OCI-M2 (cell line): Measurements from ENCODE around the gene KIAA1671.

Experiments
- DNase-seq: peaks from one replicate; lab custom pipeline; 2025; ENCODE audit not compliant: unreplicated experiment; lab: John Stamatoyannopoulos, UW

KIAA1671 gene

DNA sequence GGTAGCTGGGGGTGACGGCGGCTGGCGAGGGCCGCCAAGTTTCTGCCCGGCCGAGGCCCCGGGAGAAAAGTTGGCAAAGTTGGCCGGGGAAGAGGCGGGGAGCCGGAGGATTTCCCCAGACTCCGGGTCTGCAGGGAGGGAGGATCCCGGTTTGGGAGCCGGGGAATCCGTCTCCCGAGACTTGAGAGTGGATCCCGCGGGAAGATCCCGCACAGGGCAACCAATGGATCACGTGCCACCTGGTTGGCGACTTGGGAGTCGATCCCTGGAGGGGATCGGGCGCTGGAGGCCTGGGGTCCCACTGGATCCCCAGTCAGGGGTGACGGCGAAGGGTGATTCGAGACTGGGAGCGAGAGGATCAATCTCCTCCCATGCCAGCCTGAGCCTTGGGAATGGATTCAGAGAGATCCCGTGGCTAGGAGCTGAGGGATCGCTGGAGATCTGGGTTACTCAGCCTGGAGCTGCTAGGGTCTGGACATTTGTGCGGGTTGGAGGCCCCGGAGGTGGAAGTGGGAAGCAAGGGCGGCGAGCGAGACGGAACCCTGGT, 394 bp downstream of the KIAA1671 start:
- DNase-seq = no peak

GRCh38 chr22:24953384-24954113, 1.0 kb downstream of the KIAA1671 start:
- no peak for DNase-seq

GRCh38 chr22:24954114-24954463, 1.6 kb downstream of the KIAA1671 start:
- no peak for DNase-seq

DNA sequence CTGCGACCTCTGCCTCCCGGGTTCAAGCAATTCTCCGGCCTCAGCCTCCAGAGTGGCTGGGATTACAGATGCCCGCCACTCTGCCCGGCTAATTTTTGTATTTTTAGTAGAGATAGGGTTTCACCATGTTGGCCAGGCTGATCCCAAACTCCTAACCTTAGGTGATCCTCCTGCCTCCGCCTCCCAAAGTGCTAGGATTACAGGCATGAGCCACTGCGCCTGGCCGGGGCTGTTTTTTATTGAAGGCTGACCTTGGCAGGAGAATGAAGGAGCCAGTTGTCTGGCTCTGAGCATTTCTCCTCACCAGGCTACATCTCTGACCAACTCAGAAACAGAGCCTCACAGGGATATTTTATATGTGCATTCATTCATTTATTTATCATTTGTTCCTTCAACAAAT, 2.3 kb downstream of the KIAA1671 start:
- DNase-seq = no peak

GRCh38 chr22:24957043-24957442, 4.5 kb downstream of the KIAA1671 start:
- DNase-seq = no peak

GRCh38 chr22:24961217-24961844, 8.8 kb downstream of the KIAA1671 start:
- no peak for DNase-seq

GRCh38 chr22:24962094-24962493, 9.6 kb downstream of the KIAA1671 start:
- DNase-seq = no peak

DNA sequence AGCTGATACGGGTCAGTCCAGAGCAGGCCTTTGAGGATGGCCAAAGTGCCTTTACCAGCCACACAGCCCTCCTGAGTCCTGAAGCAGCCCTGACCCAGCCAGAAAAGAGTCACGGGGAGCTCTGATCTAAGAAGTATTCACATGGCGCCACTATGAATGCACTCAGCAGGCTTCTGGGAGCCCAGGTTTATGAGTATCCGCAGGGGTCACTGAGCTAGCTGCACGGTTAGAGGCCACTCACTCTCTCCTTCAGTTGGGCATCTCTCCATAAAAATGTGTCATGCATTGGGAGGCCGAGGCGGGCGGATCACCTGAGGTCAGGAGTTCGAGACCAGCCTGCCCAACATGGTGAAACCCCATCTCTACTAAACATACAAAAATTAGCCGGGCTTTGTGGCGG, 10.3 kb downstream of the KIAA1671 start:
- DNase-seq = no peak

DNA sequence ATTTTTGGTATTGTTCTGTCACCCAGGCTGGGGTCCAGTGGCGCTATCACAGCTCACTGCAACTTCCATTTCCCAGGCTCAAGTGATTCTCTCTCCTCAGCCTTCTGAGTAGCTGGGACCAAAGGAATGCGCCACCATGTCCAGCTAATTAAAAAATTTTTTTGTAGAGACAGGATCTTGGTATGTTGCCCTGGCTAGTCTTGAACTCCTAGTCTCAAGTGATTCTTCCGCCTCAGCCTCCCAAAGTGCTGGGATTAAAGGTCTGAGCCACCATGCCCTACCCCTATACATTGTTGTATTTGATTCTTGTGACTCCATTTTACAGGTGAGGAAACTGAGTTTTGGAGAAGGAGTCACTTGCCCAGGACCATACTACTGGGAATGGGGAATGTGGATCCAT, 11.9 kb downstream of the KIAA1671 start:
- no peak for DNase-seq

GRCh38 chr22:24965822-24966626, 13.5 kb downstream of the KIAA1671 start:
- no peak for DNase-seq

GRCh38 chr22:24968066-24968561, 15.6 kb downstream of the KIAA1671 start:
- no peak for DNase-seq

GRCh38 chr22:24969560-24970301, 17.2 kb downstream of the KIAA1671 start:
- DNase-seq = no peak

- DNase-seq = no peak
Measured at GRCh38 chr22:24972369-24972768, 19.9 kb downstream of the KIAA1671 start.

- no peak for DNase-seq
Measured at GRCh38 chr22:24973872-24974271, 21.4 kb downstream of the KIAA1671 start.

- DNase-seq = no peak
Measured at GRCh38 chr22:24975125-24975640, 22.7 kb downstream of the KIAA1671 start.

- no peak for DNase-seq
Measured at GRCh38 chr22:24975813-24976341, 23.4 kb downstream of the KIAA1671 start.

DNA sequence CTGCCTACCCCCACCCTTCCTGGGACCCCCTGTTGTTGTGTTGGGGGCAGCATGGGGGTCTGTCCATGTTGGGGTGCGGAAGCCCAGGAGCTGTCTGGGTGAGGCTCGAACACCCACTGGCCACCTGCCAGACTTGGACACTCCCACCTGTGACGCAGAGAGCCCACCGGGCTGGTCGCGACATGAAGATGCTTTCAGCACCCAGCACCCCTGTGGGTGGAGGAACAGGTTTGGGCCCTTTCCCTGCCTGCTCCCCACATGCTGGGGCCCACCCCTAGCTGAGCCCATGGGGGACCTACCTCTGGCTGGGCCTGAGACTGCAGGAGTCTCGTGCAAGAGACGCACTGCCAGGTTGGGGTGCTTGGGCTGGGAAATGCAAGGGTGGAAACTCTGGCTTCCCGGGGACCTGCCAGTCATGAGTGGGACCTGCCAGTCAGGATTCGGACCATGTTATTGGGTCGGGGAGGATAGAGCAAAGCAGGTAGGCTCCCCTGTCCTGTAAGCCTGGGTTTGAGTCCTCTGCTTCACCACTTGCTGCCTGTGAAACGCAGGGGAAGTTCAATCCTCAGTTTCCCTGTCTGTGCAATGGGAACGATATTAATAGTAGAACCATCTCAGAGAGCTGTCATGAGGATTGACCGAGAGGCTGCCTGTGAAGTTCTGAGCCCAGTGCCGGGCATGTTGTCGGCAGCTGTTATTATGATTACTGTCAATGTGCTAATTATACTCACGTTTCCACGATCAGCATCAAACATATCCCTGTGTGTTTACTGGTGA, 24.1 kb downstream of the KIAA1671 start:
- no peak for DNase-seq

GRCh38 chr22:24977370-24978221, 25.1 kb downstream of the KIAA1671 start:
- DNase-seq = no peak

- DNase-seq = no peak
Measured at GRCh38 chr22:24978308-24978707, 25.8 kb downstream of the KIAA1671 start.
